GM19099 (cell line): ENCODE results near the gene CDCA5.

Source experiments
- POLR2A ChIP-seq: IDR thresholded peaks from 3 replicates; pipeline ENCODE4 v1.6.1; 2011; ENCODE audit warnings: low read depth; ENCODE audit not compliant: insufficient read length; ENCODE audit errors: extremely low read depth

Gene CDCA5

DNA sequence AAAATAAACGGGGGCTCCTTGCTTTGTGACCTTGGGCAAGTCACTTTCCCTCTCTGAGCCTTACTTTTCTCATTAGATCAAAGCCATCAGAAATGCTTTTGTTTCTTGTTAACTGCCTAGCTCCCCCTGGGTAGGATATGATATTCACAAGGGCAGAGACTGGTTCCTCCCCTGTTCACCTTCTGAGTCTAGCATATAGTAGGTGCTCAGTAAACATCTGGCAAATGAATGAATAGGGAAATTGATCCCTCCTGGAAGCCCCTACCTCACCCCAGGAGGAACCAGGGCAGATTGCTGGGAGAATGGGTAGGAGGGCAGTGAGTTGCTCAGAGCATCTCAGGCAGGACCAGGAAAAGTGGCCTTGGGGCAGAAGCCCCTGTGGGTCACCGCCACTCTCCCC is 49.4 kb downstream of the CDCA5 start:
- no peak for TF ChIP-seq POLR2A

DNA sequence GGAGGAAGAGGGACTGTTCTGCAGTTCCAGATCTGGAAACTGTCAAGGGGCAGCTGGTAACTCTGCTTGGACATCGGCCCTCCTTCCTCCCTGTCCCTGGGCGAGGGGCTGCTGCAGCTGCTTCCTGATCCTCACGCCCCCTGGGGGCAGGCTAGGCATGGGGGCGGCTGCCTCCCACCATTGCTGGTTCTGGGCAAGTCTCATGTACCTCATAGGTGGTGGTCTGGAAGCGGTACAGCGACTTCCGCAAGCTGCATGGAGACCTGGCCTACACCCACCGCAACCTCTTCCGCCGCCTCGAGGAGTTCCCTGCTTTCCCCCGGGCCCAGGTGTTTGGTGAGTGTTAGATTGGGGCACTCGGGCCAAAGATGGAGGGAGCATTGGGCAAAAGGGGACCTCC is 51.6 kb downstream of the CDCA5 start:
- no peak for TF ChIP-seq POLR2A
